IMR-90 (cell line): ENCODE data around the gene AKT1S1.

ENCODE experiments used
- CEBPB ChIP-seq: IDR thresholded peaks from 2 replicates; pipeline ENCODE4 v1.6.1; 2012; ENCODE audit warnings: low read depth, low read length, improper control_type of control experiment
- CHD1 ChIP-seq: IDR thresholded peaks from 2 replicates; pipeline ENCODE4 v1.6.1; 2012; ENCODE audit warnings: low read depth, low read length, improper control_type of control experiment
- ELK1 ChIP-seq: fragments of 150-350 bp; IDR thresholded peaks from 2 replicates; pipeline ENCODE4 v1.6.1; 2016; ENCODE audit warnings: low read depth, mild to moderate bottlenecking, low read length, moderate library complexity, borderline replicate concordance
- FOS ChIP-seq: fragments of 150-350 bp; IDR thresholded peaks from 2 replicates; pipeline ENCODE4 v1.6.1; 2016; ENCODE audit warnings: low read depth, low read length
- MAFK ChIP-seq: IDR thresholded peaks from 2 replicates; pipeline ENCODE4 v1.6.1; 2012; ENCODE audit warnings: low read depth, low read length, improper control_type of control experiment
- MXI1 ChIP-seq: IDR thresholded peaks from 2 replicates; pipeline ENCODE4 v1.6.1; 2012; ENCODE audit warnings: low read depth, mild to moderate bottlenecking, low read length, moderate library complexity, borderline replicate concordance
- NFE2L2 ChIP-seq: fragments of 150-350 bp; IDR thresholded peaks from 2 replicates; pipeline ENCODE4 v1.6.1; 2016; ENCODE audit warnings: low read depth, mild to moderate bottlenecking, low read length
- POLR2A ChIP-seq: IDR thresholded peaks from 2 replicates; pipeline ENCODE4 v1.6.1; 2012; ENCODE audit warnings: mild to moderate bottlenecking, low read depth, low read length
- RAD21 ChIP-seq: IDR thresholded peaks from 2 replicates; pipeline ENCODE4 v1.6.1; 2012; ENCODE audit warnings: low read length, improper control_type of control experiment
- RCOR1 ChIP-seq: IDR thresholded peaks from 2 replicates; pipeline ENCODE4 v1.6.1; 2012; ENCODE audit warnings: mild to moderate bottlenecking, low read length, improper control_type of control experiment; ENCODE audit not compliant: insufficient replicate concordance
- RFX5 ChIP-seq: IDR thresholded peaks from 2 replicates; pipeline ENCODE4 v1.8.0; 2012; ENCODE audit warnings: low read depth, mild to moderate bottlenecking, low read length, moderate library complexity
- SMC3 ChIP-seq: fragments of 150-350 bp; IDR thresholded peaks from 2 replicates; pipeline ENCODE4 v1.6.1; 2016; ENCODE audit warnings: low read depth, mild to moderate bottlenecking, antibody characterized with exemption, low read length, moderate library complexity
- TF ChIP-seq, protein P1 (sequence below): conservative IDR thresholded peaks from 2 replicates; pipeline ENCODE4 v1.5.1; 2012; ENCODE audit warnings: mild to moderate bottlenecking, low read depth, low read length, improper control_type of control experiment
- TF ChIP-seq, protein P2 (sequence below): fragments of 150-350 bp; IDR thresholded peaks from 2 replicates; pipeline ENCODE4 v1.6.1; 2017; ENCODE audit warnings: mild to moderate bottlenecking, antibody characterized with exemption, low read length, low read depth

DNA sequence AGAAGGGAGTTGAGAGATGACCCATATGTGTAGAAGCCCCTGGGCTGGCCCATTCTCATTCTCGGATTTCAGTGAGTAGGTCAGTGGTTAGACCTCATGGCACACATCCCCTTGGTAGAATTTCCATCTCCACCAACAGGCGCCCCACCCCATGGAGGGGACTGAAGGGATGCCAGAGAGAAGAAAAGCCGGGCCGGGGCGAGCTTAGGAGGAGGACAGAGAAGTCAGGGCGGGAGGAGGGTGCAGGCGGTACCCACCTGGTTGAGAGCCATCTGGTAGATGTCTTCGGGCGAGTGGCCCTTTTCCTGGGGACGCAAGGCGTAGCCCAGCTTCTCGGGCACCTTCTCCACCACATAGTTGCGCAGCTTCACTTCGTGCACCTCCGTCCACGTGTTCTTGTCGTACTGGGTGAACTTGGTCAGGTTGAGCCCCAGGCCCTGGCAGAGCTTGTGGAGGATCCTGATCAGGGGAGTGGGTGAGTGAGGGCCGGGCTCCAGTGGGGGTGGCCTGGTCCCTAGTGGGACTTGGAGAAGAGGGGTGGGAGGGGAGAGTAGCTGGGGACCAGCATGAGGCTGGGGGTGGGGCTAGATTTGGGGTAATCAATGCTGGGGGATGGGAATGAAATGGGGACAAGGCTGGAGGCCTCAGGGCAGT lies 17.0 kb upstream of the AKT1S1 start:
- TF ChIP-seq, protein P1, sequence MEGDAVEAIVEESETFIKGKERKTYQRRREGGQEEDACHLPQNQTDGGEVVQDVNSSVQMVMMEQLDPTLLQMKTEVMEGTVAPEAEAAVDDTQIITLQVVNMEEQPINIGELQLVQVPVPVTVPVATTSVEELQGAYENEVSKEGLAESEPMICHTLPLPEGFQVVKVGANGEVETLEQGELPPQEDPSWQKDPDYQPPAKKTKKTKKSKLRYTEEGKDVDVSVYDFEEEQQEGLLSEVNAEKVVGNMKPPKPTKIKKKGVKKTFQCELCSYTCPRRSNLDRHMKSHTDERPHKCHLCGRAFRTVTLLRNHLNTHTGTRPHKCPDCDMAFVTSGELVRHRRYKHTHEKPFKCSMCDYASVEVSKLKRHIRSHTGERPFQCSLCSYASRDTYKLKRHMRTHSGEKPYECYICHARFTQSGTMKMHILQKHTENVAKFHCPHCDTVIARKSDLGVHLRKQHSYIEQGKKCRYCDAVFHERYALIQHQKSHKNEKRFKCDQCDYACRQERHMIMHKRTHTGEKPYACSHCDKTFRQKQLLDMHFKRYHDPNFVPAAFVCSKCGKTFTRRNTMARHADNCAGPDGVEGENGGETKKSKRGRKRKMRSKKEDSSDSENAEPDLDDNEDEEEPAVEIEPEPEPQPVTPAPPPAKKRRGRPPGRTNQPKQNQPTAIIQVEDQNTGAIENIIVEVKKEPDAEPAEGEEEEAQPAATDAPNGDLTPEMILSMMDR, result no peak
- TF ChIP-seq RFX5 (no peak), RAD21 (no peak), MXI1 (no peak), MAFK (no peak), FOS (no peak), POLR2A (no peak), SMC3 (no peak), CEBPB (no peak), ELK1 (no peak), CHD1 (no peak), NFE2L2 (no peak), RCOR1 (no peak)
- TF ChIP-seq, protein P2, sequence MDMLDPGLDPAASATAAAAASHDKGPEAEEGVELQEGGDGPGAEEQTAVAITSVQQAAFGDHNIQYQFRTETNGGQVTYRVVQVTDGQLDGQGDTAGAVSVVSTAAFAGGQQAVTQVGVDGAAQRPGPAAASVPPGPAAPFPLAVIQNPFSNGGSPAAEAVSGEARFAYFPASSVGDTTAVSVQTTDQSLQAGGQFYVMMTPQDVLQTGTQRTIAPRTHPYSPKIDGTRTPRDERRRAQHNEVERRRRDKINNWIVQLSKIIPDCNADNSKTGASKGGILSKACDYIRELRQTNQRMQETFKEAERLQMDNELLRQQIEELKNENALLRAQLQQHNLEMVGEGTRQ, result no peak
